ENCODE data around the gene DPPA2. TPM values are rescaled to one million over a fixed set of nuclear protein-coding genes. Genes with fewer than 3 reads are reported as not detected.
"Not testable (repeated sequence)": the region's sequence is repeated elsewhere in the genome, so short reads cannot be mapped to it uniquely, and the experiment has no call there.

DPPA2 gene, protein sequence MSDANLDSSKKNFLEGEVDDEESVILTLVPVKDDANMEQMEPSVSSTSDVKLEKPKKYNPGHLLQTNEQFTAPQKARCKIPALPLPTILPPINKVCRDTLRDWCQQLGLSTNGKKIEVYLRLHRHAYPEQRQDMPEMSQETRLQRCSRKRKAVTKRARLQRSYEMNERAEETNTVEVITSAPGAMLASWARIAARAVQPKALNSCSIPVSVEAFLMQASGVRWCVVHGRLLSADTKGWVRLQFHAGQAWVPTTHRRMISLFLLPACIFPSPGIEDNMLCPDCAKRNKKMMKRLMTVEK
- not detected for total RNA-seq
- long read RNA-seq, result 0 reads

GRCh38 chr3:109316162-109316730 is at the start of gene DPPA2:
DPPA2 (minus strand) TSS chr3:109316517; CDS start chr3:109314542, 1,975 bp downstream.
- intact Hi-C loops (cut with micrococcal nuclease), result no loop called here
- no peak for ATAC-seq
- no peak for DNase-seq

GRCh38 chr3:109364088-109364487 is 47.8 kb upstream of the DPPA2 start:
- ATAC-seq (no peak), DNase-seq (no peak)
- intact Hi-C loops (cut with micrococcal nuclease), result no loop called here

DNA sequence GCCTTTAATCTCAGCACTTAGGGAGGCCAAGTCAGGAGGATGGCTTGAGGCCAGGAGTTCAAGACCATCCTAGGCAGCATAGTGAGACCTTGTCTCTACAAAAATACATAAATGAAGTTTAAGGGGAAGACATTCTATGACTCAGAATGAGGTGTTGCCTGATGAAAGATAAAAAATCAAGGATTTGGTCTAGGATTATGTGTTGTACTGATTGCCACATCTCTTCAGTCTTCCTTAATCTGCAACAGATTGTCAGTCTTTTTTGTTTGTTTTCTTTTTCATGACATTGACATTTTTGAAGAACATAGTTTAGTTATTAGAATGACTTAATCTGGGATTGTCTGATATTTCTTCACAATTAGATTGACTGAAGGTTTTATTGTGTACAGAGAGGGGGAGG is 47.3 kb upstream of the DPPA2 start:
- no peak for DNase-seq
- intact Hi-C loops (cut with micrococcal nuclease), result no loop called here
- no peak for ATAC-seq

DNA sequence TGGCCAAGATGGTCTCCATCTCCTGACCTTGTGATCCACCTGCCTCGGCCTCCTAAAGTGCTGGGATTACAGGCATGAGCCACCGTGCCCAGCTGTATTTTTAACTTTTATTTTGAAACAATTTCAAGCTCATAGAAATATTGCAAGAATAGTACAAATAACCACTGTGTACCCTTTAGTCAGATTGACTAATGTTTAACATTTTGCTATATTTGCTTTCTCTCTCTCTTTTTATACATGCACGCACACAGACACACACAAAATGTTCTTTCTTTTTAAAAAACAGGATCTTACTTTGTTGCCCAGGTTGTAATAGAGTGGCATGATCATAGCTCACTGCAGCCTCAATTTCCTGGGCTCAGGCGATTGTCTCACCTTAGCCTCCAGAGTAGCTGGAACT is 46.5 kb upstream of the DPPA2 start:
- ATAC-seq (no peak), DNase-seq (no peak)
- intact Hi-C loops (cut with micrococcal nuclease), result no loop called here

DNA sequence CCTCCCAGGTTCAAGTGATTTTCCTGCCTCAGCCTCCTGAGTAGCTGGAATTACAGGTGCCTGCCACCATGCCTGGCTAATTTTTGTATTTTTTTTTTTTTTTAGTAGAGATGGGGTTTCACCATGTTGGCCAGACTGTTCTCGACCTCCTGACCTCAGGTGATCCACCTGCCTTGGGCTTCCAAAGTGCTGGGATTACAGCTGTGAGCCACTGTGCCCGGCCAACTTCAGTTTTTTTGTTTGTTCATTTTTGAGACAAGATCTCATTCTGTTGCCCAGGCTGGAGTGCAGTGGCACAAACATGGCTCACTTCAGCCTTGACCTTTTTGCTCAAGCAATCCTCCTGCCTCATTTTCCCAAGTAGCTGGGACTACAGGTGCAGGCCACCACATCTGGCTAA is 42.5 kb upstream of the DPPA2 start:
- ATAC-seq; intact Hi-C loops (cut with micrococcal nuclease); DNase-seq: not testable (repeated sequence)

DNA sequence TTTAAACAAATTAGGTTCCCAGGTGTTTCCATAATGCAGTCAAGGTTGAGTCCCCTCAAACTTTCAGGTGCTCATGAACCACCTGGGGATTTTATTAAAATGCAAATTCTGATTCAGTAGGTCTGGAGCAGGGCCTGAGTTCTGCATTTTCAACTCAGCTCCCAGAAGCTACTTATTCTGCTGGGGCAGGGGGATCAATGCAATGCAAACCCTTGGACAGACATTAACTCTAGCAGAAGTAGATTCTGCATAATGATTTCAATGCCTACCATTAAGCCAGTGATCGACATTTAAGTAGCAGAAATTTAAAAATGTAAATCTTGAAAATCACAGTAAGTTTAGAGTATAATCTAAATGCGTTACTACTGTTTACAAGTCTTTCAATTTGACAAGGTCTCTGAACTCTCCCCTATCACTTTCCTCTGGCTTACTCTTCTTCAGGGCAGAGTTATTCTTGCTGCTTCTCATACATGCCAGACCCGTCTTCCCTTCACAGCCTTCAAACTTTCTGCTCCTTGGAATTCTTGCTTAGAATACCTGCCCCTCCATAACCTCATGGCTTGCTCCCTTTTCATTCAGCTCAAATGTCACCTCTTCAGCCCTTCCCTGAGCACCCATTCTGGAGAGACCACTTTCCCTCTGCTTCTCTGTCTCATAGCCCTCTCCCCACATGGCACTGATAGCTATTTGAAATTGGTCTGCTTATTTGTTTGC is 40.3 kb upstream of the DPPA2 start:
- intact Hi-C loops (cut with micrococcal nuclease), result no loop called here
- ATAC-seq (no peak), DNase-seq (no peak)

DNA sequence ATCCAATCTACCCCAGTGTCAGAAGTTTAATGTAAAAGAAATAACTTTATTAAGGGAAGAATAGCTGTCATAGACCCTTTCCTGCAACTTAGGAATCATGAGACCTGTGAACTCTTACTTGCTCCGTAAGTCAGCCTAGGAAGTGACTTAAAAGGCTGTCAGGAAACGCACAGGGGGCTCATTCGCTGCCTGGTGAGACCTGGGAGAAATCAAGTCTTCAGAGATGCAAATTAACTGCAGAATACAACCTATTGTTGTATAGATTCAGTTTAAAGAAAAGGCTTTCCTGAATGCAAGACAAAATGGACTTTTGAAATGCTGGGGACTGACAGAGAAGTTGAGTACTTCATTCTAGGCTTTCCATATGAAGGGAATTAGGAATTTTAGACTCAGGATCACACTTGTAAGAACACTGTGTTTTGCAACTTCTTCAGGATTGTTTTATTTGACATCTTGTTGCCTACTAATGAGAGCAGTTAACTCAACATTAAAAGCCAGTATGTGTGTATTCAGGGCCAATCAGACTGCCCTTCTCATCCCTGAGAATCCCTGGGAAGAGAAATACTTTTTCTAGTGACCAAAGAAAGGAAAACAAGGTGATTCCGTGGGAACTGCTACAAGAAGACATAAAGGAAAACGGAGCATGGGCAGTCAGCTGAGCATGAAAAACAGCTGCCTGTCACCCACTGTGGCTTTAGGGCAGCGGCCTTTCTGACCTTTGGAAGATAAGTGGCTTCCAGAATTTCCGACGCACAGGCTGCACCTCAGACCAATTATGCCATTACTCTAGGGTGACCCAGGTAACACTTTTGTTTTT is 39.5 kb upstream of the DPPA2 start:
- no peak for DNase-seq
- intact Hi-C loops (cut with micrococcal nuclease), result no loop called here
- no peak for ATAC-seq

DNA sequence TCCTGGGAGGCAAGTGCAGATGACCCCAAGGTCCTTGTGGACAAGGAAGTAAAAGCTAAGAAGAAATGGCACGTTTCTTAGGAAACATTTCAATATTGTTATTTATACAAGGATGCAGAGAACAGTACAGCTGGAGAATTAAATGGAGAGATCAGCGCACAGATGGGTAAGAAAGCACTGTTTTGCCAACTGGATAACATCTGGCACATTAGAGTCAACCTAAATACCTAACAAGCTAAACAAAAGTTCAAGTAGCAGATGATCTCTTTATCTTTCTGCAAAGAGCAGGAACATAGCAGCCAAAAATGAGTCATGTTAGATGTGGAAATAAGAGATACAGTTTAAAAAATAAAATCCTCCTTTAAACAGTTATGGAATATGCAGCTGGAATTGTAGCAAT is 36.7 kb upstream of the DPPA2 start:
- intact Hi-C loops (cut with micrococcal nuclease), result no loop called here
- DNase-seq (no peak), ATAC-seq (no peak)

- no peak for ATAC-seq
- intact Hi-C loops (cut with micrococcal nuclease), result no loop called here
These were observed 34.9 kb upstream of the DPPA2 start for GRCh38 chr3:109351231-109351630.

GRCh38 chr3:109346770-109347295 is 30.5 kb upstream of the DPPA2 start:
- DNase-seq, result no peak
- no peak for ATAC-seq
- intact Hi-C loops (cut with micrococcal nuclease), result no loop called here

More at GRCh38 chr3:109351231-109351630, 34.9 kb upstream of the DPPA2 start:
- no peak for DNase-seq

GRCh38 chr3:109346099-109346498 is 29.8 kb upstream of the DPPA2 start:
- intact Hi-C loops (cut with micrococcal nuclease), result no loop called here
- ATAC-seq (no peak), DNase-seq (no peak)

- ATAC-seq (no peak), DNase-seq (no peak)
- intact Hi-C loops (cut with micrococcal nuclease), result no loop called here
These were observed 23.7 kb upstream of the DPPA2 start for GRCh38 chr3:109339714-109340648.

- DNase-seq (no peak), ATAC-seq (no peak)
- intact Hi-C loops (cut with micrococcal nuclease), result no loop called here
These were observed 22.9 kb upstream of the DPPA2 start for GRCh38 chr3:109339197-109339596.

- ATAC-seq (no peak), DNase-seq (no peak)
- intact Hi-C loops (cut with micrococcal nuclease), result no loop called here
These were observed 22.0 kb upstream of the DPPA2 start for GRCh38 chr3:109338322-109338721.

GRCh38 chr3:109337393-109337792 is 21.1 kb upstream of the DPPA2 start, which contains the start of gene DPPA4:
DPPA4 (minus strand) TSS chr3:109337546; CDS start chr3:109337517, 29 bp downstream.
- intact Hi-C loops (cut with micrococcal nuclease), result no loop called here

GRCh38 chr3:109336291-109336861 is 20.1 kb upstream of the DPPA2 start:
- DNase-seq (no peak), ATAC-seq (peak; percentile 50)
- intact Hi-C loops (cut with micrococcal nuclease), result no loop called here

More at GRCh38 chr3:109337393-109337792, 21.1 kb upstream of the DPPA2 start, which contains the start of gene DPPA4:
- DNase-seq, result no peak
- no peak for ATAC-seq

- DNase-seq (no peak), ATAC-seq (no peak)
- intact Hi-C loops (cut with micrococcal nuclease), result no loop called here
These were observed 18.3 kb upstream of the DPPA2 start for GRCh38 chr3:109334572-109334971.

DNA sequence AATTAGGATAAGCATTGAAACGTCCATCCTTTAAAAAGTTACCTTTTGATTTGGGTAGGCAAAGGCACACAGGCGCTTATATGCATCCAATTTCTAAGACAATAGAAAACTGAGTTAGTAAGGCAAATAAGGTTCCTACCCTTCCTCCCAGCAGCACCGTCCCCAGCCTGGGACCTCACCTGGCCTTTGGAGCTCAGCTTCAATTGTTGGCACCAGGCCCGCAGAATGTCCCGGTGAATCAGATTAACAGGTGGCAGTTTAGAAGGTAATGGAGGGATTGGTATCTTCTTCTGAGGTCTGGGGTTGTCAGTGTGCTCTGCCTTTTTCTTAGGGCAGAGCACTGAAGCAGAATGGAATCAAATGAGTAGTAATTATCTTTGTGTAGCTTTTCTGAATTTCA is 15.4 kb upstream of the DPPA2 start:
- intact Hi-C loops (cut with micrococcal nuclease), result no loop called here
- no peak for DNase-seq
- no peak for ATAC-seq

All from left ventricle myocardium superior (tissue), 1 donor.